Activated CD4-positive, alpha-beta T cell treated with anti-CD3 and anti-CD28 coated beads, Interleukin-2, amount 50 U/mL, for 16 hours (primary cell): ENCODE data around the gene TKT.

Experiments
- DNase-seq: peaks from one replicate; pipeline ENCODE4 v3.0.0-alpha.2; 2020

The TKT gene

DNA sequence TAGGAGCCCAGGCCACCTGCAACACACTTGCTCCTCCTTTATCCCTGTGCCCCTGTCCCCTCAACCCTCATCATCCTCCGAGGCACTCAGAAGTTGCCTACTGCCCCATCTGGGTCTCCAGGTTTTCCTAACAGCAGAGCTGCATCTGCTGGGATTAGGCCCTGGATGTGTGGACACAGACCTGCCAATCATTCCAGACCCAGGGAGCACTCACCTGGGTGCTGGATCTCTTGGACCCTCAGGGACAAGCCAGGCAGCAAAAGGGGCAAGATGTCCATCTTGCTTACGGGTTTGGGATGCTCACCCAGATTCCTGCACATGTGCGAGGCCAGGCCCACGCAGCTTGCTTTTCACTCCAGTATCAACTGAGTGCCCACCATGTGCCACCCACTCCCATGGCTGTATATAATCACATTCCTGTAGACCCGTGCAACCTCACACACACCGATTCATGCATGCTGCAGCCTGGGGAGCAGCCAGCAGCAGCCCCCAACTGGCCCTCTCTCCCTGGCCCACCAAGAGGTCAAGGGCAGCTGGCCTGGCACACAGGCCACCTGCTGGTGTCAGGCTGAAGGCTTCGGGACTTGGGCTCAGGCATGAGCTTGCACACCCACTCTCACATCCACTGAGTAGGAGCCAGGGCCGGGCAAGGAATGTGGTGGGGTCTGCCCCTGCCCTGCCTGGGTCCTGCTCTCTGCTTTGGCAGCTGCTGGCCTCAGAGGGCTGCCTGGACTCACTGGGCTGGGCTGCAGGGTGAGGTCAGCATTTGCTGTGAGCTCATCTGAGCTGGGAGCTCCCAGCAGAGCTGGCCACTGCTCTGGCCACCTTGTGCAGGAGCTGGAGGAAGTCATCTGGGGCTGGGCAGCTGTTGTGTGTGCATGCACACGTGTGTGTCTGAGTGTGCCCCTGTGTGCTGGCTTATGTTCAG is 79.9 kb downstream of the TKT start:
- no peak for DNase-seq
